ENCODE results near the gene MBD4.

DNA sequence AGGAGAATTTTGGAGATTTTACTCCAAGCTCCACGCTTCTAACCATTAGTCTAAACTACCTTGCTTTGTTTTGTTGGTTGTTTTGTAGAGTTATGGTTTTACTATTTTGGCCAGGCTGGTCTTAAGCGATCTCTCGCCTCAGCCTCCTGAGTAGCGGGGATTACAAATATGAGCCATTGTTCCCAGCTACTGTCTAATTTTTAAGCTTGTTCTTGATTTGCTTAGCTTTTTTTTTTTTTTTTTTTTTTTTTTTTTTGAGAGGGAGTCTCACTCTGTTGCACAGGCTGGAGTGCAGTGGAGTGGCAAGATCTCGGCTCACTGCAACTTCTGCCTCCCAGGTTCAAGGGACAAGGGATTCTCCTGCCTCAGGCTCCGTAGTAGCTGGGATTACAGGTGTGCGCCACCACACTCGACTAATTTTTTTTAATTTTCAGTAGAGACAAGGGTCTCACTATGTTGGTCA lies 39.8 kb downstream of the MBD4 start:
- TF ChIP-seq, protein P1, sequence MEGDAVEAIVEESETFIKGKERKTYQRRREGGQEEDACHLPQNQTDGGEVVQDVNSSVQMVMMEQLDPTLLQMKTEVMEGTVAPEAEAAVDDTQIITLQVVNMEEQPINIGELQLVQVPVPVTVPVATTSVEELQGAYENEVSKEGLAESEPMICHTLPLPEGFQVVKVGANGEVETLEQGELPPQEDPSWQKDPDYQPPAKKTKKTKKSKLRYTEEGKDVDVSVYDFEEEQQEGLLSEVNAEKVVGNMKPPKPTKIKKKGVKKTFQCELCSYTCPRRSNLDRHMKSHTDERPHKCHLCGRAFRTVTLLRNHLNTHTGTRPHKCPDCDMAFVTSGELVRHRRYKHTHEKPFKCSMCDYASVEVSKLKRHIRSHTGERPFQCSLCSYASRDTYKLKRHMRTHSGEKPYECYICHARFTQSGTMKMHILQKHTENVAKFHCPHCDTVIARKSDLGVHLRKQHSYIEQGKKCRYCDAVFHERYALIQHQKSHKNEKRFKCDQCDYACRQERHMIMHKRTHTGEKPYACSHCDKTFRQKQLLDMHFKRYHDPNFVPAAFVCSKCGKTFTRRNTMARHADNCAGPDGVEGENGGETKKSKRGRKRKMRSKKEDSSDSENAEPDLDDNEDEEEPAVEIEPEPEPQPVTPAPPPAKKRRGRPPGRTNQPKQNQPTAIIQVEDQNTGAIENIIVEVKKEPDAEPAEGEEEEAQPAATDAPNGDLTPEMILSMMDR (conservative IDR thresholded peaks at IDR 0.05), result no peak; the same call in 1 of the 2 replicates
- no peak for TF ChIP-seq ZFX (IDR thresholded peaks at IDR 0.05)

All from C4-2B (cell line).